SK-N-SH treated with all-trans-retinoic acid at 6 μM for 48 hours (cell line): ENCODE results near the gene PTGES3L.
"Not testable (repeated sequence)": the region's sequence is repeated elsewhere in the genome, so short reads cannot be mapped to it uniquely, and the experiment has no call there.

Source experiments
- ATAC-seq: fragments of 200-7000 bp; cut with Tn5 transposase; 3 replicates; pipeline ENCODE4 v1.9.1; 2020; ENCODE audit warnings: mild to moderate bottlenecking, moderate library complexity
- ARNTL ChIP-seq: fragments of 450-650 bp; formaldehyde crosslinking; IDR thresholded peaks from 2 replicates; pipeline ENCODE4 v1.5.0; 2020; ENCODE audit warnings: low read depth, mild to moderate bottlenecking, moderate library complexity, borderline replicate concordance
- BACH2 ChIP-seq: fragments of 250-450 bp; sonication (Bioruptor Pico); IDR thresholded peaks from 2 replicates; pipeline ENCODE4 v1.9.0; 2021; ENCODE audit warnings: mild to moderate bottlenecking, borderline replicate concordance
- CSDC2 ChIP-seq: fragments of 250-450 bp; sonication (Bioruptor Pico); IDR thresholded peaks from 2 replicates; pipeline ENCODE4 v1.5.0; 2020; ENCODE audit warnings: mild to moderate bottlenecking, moderate library complexity
- OSR1 ChIP-seq: fragments of 250-450 bp; sonication (Bioruptor Pico); IDR thresholded peaks from 2 replicates; pipeline ENCODE4 v1.8.0; 2022; ENCODE audit warnings: moderate library complexity, mild to moderate bottlenecking, inconsistent platforms
- PPARA ChIP-seq: fragments of 250-450 bp; sonication (Bioruptor Pico); IDR thresholded peaks from 2 replicates; pipeline ENCODE4 v1.5.0; 2020; ENCODE audit warnings: mild to moderate bottlenecking, borderline replicate concordance
- RARB ChIP-seq: fragments of 250-450 bp; sonication (Bioruptor Pico); IDR thresholded peaks from 2 replicates; pipeline ENCODE4 v1.8.0; 2021; ENCODE audit warnings: mild to moderate bottlenecking, moderate library complexity
- SNAI2 ChIP-seq: fragments of 250-450 bp; sonication (Bioruptor Pico); IDR thresholded peaks from 2 replicates; pipeline ENCODE4 v1.5.0; 2020; ENCODE audit warnings: mild to moderate bottlenecking, moderate library complexity
- TCF4 ChIP-seq: fragments of 250-450 bp; sonication (Bioruptor Pico); IDR thresholded peaks from 2 replicates; pipeline ENCODE4 v1.8.0; 2021; ENCODE audit warnings: mild to moderate bottlenecking, moderate library complexity, borderline replicate concordance
- TOX ChIP-seq: fragments of 250-450 bp; sonication (Bioruptor Pico); IDR thresholded peaks from 2 replicates; pipeline ENCODE4 v1.8.0; 2021; ENCODE audit warnings: mild to moderate bottlenecking, moderate library complexity, borderline replicate concordance
- TSHZ2 ChIP-seq: fragments of 250-450 bp; sonication (Bioruptor Pico); IDR thresholded peaks from 2 replicates; pipeline ENCODE4 v1.5.0; 2020; ENCODE audit warnings: mild to moderate bottlenecking, moderate library complexity
- ZFP3 ChIP-seq: fragments of 250-450 bp; sonication (Bioruptor Pico); IDR thresholded peaks from 2 replicates; pipeline ENCODE4 v1.5.0; 2020; ENCODE audit warnings: mild to moderate bottlenecking, moderate library complexity
- ZFP30 ChIP-seq: fragments of 450-650 bp; formaldehyde crosslinking; IDR thresholded peaks from 2 replicates; pipeline ENCODE4 v1.5.0; 2022; ENCODE audit warnings: mild to moderate bottlenecking, moderate library complexity
- ZNF565 ChIP-seq: fragments of 450-650 bp; formaldehyde crosslinking; conservative IDR thresholded peaks from 2 replicates; pipeline ENCODE4 v1.5.0; 2020; ENCODE audit warnings: low read depth, mild to moderate bottlenecking, moderate library complexity
- ZNF70 ChIP-seq: fragments of 450-650 bp; formaldehyde crosslinking; IDR thresholded peaks from 2 replicates; pipeline ENCODE4 v1.5.0; 2020; ENCODE audit warnings: mild to moderate bottlenecking, moderate library complexity
- TF ChIP-seq, protein P1 (sequence below): fragments of 250-450 bp; sonication (Bioruptor Pico); IDR thresholded peaks from 2 replicates; pipeline ENCODE4 v1.5.1; 2020; ENCODE audit warnings: low read depth, mild to moderate bottlenecking, moderate library complexity

Gene PTGES3L

GRCh38 chr17:42919522-42920077 lies 60.3 kb downstream of the PTGES3L start:
- not testable (repeated sequence) for ATAC-seq

- no peak for ATAC-seq
- TF ChIP-seq ZNF70 (CRISPR knock-in tag) (no peak), OSR1 (CRISPR knock-in tag) (no peak), RARB (CRISPR knock-in tag) (no peak), ZFP3 (no peak), PPARA (CRISPR knock-in tag) (no peak), ARNTL (CRISPR knock-in tag) (no peak), TSHZ2 (CRISPR knock-in tag) (no peak), CSDC2 (CRISPR knock-in tag) (no peak), TOX (CRISPR knock-in tag) (no peak), BACH2 (CRISPR knock-in tag) (no peak), TCF4 (CRISPR knock-in tag) (no peak), ZNF565 (CRISPR knock-in tag) (no peak), ZFP30 (no peak), SNAI2 (CRISPR knock-in tag) (no peak)
- TF ChIP-seq, protein P1, sequence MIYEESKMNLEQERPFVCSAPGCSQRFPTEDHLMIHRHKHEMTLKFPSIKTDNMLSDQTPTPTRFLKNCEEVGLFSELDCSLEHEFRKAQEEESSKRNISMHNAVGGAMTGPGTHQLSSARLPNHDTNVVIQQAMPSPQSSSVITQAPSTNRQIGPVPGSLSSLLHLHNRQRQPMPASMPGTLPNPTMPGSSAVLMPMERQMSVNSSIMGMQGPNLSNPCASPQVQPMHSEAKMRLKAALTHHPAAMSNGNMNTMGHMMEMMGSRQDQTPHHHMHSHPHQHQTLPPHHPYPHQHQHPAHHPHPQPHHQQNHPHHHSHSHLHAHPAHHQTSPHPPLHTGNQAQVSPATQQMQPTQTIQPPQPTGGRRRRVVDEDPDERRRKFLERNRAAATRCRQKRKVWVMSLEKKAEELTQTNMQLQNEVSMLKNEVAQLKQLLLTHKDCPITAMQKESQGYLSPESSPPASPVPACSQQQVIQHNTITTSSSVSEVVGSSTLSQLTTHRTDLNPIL (CRISPR knock-in tag) = no peak
Measured at GRCh38 chr17:42918902-42919521, 60.9 kb downstream of the PTGES3L start.
